Measurements from ENCODE around the gene MED25.

- TF ChIP-seq CTCF (IDR thresholded peaks at IDR 0.05; ENCODE audit: poor library complexity) (no peak), EZH2 (IDR thresholded peaks at IDR 0.05; ENCODE audit: borderline replicate concordance) (no peak), EZH2phosphoT487 (IDR thresholded peaks at IDR 0.05; ENCODE audit: low read depth, severe bottlenecking, unreplicated experiment) (no peak)
Observed at GRCh38 chr19:49849433-49850220, 31.5 kb downstream of the MED25 start.

Measured in hepatocyte (in vitro differentiated cells).